Common myeloid progenitor, CD34-positive (primary cell): ENCODE data around the gene C7orf25.

Source experiments
- CTCF ChIA-PET: fragments of 350-600 bp; sonication (Branson Sonifier 250); formaldehyde crosslinking; loops from one replicate; lab custom pipeline; 2021; ENCODE audit warnings: antibody characterized with exemption; lab: Charles Lee
- POLR2A ChIA-PET: fragments of 350-600 bp; sonication (Branson Sonifier 250); formaldehyde crosslinking; loops from one replicate; lab custom pipeline; 2021; ENCODE audit warnings: antibody characterized with exemption; lab: Charles Lee
- DNase-seq, 3 donors: peaks; one replicate each; pipeline versions ENCODE4 v3.0.0 to v3.0.0-alpha.2; 2013
- H3K27ac ChIP-seq, 2 experiments: 1 replicate in 1 of 2; 2 replicates in 1 of 2; pipeline ENCODE4 v1.7.0; 2013; ENCODE audit warnings: inconsistent platforms in 2 of 2, low read length in 2 of 2, mild to moderate bottlenecking in 2 of 2, low read depth in 1 of 2, moderate library complexity in 1 of 2; ENCODE audit not compliant: severe bottlenecking in 2 of 2, insufficient read depth in 1 of 2, poor library complexity in 1 of 2
- H3K27me3 ChIP-seq, 5 experiments: replicated peaks in 2 of 5; 1 replicate in 3 of 5; 2 replicates in 2 of 5; pipeline versions ENCODE4 v1.6.1 to v1.7.0; 2013; ENCODE audit warnings: low read length in 4 of 5, mild to moderate bottlenecking in 2 of 5, moderate library complexity in 2 of 5, inconsistent platforms in 1 of 5; ENCODE audit not compliant: insufficient read depth in 5 of 5, control insufficient read depth in 4 of 5
- H3K36me3 ChIP-seq, 4 experiments: 1 replicate in 2 of 4; 2 replicates in 2 of 4; pipeline versions ENCODE4 v1.6.1 to v1.7.0; 2013; ENCODE audit warnings: low read length in 3 of 4, control low read depth in 1 of 4, mild to moderate bottlenecking in 1 of 4; ENCODE audit not compliant: control insufficient read depth in 4 of 4, insufficient read depth in 4 of 4
- H3K4me1 ChIP-seq, 4 experiments: 1 replicate in 3 of 4; 2 replicates in 1 of 4; pipeline versions ENCODE4 v1.6.1 to v1.7.1; 2013; ENCODE audit warnings: low read length in 3 of 4, mild to moderate bottlenecking in 3 of 4, control low read depth in 1 of 4, inconsistent platforms in 1 of 4, moderate library complexity in 1 of 4; ENCODE audit not compliant: control insufficient read depth in 4 of 4, insufficient read depth in 4 of 4; ENCODE audit errors: control extremely low read depth in 1 of 4
- H3K4me3 ChIP-seq, 7 experiments: 1 replicate in 4 of 7; 2 replicates in 3 of 7; pipeline versions ENCODE4 v1.5.1 to v1.7.0; 2013; ENCODE audit warnings: mild to moderate bottlenecking in 7 of 7, low read length in 6 of 7, moderate library complexity in 6 of 7, inconsistent platforms in 2 of 7, low read depth in 2 of 7, control low read depth in 1 of 7; ENCODE audit not compliant: insufficient read depth in 4 of 7, control insufficient read depth in 1 of 7; ENCODE audit errors: extremely low read depth in 1 of 7
- H3K9me3 ChIP-seq, 5 experiments: 1 replicate in 4 of 5; 2 replicates in 1 of 5; pipeline versions ENCODE4 v1.6.1 to v1.7.1; 2013; ENCODE audit warnings: low read length in 4 of 5, mild to moderate bottlenecking in 2 of 5, inconsistent platforms in 1 of 5, low read depth in 1 of 5, moderate library complexity in 1 of 5; ENCODE audit not compliant: control insufficient read depth in 4 of 5, insufficient read depth in 2 of 5; ENCODE audit errors: control extremely low read depth in 1 of 5
- WGBS: methylation state at CpG from one replicate; pipeline ENCODE4 v1.1.5; 2013; ENCODE audit not compliant: insufficient coverage; 5-methylcytosine and 5-hydroxymethylcytosine counted together

Gene C7orf25

DNA sequence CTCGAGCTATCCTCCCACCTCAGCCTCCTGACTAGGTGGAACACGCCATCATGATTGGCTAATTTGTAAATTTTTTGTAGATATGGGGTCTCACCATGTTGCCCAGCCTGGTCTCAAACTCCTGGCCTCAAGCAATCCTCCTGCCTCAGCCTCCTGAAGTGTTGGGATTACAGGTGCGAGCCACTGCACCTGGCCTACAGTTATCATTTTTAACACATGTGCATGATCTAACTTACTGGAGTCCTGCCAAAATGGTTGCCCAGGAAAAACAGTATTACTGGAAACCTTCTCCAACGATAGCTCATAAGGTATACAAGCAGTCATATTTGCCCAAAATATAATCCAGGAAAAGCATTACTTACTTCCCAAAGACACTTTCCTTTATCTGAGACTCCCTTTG lies 40.5 kb upstream of the C7orf25 start:
- Histone ChIP-seq H3K36me3 (no peaks in the 10 kb centered on the region), H3K9me3 (peaks cover 0 to 3% (median 0%) of the 10 kb centered on the region in 5 experiments), H3K27me3 (no peaks in the 10 kb centered on the region), H3K4me1 (no peaks in the 10 kb centered on the region), H3K27ac (no peak overlapping the region), H3K4me3 (no peak overlapping the region)
- ChIA-PET CTCF (interaction anchor here (1.6 kb wide), 1 partner anchor 9 kb away, joined by 4 read pairs; no protein-coding TSS in a partner anchor), POLR2A (no interaction called here)
- 94% methylated on average over 2 of the region's 4 CpGs for WGBS
- no peak for DNase-seq

DNA sequence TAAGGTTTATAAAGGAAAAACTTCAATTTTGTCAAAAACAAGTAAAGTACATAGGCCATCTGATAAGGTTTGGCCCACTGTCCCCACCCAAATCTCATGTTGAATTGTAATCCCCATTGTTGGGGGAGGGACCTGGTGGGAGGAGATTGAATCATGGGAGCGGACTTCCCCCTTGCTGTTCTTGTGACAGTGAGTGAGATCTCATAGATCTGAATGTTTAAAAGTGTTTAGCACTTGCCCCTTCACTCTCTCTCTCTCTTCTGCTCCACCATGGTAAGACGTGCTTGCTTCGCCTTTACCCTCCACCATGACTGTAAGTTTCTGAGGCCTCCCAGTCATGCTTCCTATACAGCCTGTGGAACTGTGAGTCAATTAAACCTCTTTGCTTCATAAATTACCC lies 38.5 kb upstream of the C7orf25 start:
- Histone ChIP-seq H3K4me3 (no peak overlapping the region), H3K4me1 (peaks cover 0 to 11% (median 8%) of the 10 kb centered on the region in 4 experiments), H3K27me3 (no peaks in the 10 kb centered on the region), H3K9me3 (no peaks in the 10 kb centered on the region), H3K27ac (no peak overlapping the region), H3K36me3 (no peaks in the 10 kb centered on the region)
- no CpG with 5 or more reads among the region's 3 CpGs for WGBS
- POLR2A ChIA-PET, result no interaction called here
- CTCF ChIA-PET, result interaction anchor here (1.6 to 1.7 kb wide), 2 partner anchors 10 kb away, joined by 3 to 4 read pairs; no protein-coding TSS in a partner anchor
- DNase-seq, result no peak

DNA sequence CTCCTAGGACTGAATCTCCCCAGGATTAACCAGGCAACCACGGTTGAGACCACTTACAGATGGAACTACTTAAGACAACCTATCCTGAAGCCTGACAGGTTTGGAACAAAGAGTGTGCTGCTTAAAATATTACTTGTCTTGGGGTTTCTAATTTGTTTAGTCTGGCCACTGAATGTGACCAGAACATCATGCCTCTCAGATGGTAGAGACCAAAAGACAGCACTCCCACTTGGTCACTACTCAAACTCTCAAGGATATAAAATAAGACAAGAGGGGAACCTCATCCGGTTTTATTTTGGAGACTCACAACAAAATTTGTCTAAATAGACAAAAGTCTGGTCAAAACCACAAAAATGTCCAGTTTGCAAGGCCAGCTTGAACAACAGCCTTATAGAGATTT lies 35.7 kb upstream of the C7orf25 start:
- Histone ChIP-seq H3K36me3 (no peaks in the 10 kb centered on the region), H3K9me3 (no peaks in the 10 kb centered on the region), H3K4me1 (peaks cover 0 to 14% (median 8%) of the 10 kb centered on the region in 4 experiments), H3K4me3 (no peak overlapping the region), H3K27me3 (no peaks in the 10 kb centered on the region), H3K27ac (no peak overlapping the region)
- POLR2A ChIA-PET, result no interaction called here
- CTCF ChIA-PET, result interaction anchor here (1.4 to 2.4 kb wide), 2 partner anchors 12 kb away, joined by 5 to 8 read pairs; no protein-coding TSS in a partner anchor
- 100% methylated on average over 2 of the region's 2 CpGs for WGBS
- DNase-seq, result no peak

DNA sequence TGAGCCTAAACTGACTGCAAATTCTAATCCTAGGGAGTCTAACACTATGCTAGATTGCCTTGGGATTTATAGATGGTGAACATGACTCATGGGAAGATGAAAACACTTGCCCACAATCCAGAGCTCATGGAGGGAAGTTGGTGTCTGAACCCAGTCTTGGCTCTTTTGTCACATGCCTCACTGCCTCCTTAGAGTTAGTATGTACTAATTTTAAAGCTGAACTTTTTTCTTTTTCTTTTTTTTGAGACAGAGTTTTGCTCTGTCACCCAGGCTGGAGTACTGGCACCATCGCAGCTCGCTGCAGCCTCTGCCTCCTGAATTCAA lies 34.7 kb upstream of the C7orf25 start:
- H3K9me3 ChIP-seq, result no peaks in the 10 kb centered on the region
- no peak overlapping the region for H3K27ac ChIP-seq
- peaks cover 0 to 14% (median 8%) of the 10 kb centered on the region in 4 experiments for H3K4me1 ChIP-seq
- no peaks in the 10 kb centered on the region for H3K36me3 ChIP-seq
- ChIA-PET CTCF (interaction anchor here (1.4 to 2.4 kb wide), 3 partner anchors 11 to 493 kb away, joined by 4 to 8 read pairs (median 5); no protein-coding TSS in a partner anchor), POLR2A (interaction anchor here (0.7 kb wide), 1 partner anchor 784 kb away, joined by 3 read pairs; no protein-coding TSS in a partner anchor)
- peak in 2 of 3 donors; percentile 15 to 25 for DNase-seq
- 93% methylated on average over 2 of the region's 2 CpGs for WGBS
- H3K4me3 ChIP-seq, result no peak overlapping the region
- no peaks in the 10 kb centered on the region for H3K27me3 ChIP-seq

DNA sequence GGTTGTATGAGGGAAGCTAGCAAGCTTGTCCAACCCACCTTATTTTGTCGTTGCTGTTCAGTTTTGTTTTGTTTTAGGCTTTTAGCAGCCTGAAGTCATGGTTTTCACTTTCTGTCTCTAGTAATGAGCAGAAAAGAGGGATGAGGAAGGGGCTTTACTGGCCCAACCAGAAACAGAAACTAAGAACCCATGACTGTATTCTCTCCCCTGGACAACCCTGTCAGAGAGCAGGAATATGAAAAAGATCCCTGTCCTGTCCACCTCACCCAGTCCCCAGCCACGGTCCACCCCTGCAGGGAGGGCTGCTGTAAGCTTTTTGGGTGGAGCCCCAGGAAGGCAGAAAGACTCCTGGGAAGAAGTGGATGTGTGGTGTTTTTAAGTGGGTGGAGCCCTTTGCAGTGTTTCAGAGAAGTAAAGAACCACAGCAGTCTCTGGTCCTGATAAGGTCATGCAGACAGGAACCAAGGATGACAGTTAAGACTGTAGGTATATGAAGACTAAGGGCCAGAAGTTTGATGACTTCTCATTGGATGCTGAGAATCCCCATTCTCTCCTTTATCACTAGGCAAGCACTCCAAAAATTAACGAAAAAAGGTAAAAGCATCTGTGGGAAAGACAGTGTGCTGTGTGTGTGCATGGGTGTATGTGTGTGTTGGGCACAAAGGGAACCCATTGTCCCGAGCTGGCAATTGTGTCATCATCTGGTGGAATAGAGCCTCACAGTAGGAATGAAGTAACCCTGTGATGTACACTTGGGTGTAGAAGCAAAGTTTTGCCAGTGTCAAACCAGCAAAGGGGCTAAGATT lies 34.2 kb upstream of the C7orf25 start:
- Histone ChIP-seq H3K4me3 (peak overlapping the region in 4 of 7 experiments; percentile 19 to 73 (median 52)), H3K27ac (peak overlapping the region in 1 of 2 experiments; percentile 58), H3K4me1 (peaks cover 0 to 14% (median 8%) of the 10 kb centered on the region in 4 experiments), H3K9me3 (no peaks in the 10 kb centered on the region), H3K36me3 (no peaks in the 10 kb centered on the region), H3K27me3 (no peaks in the 10 kb centered on the region)
- ChIA-PET POLR2A (interaction anchor here (0.9 kb wide), 1 partner anchor 13 kb away, joined by 5 read pairs; no protein-coding TSS in a partner anchor), CTCF (interaction anchor here (1.3 to 2.4 kb wide), 6 partner anchors 9 to 493 kb away, joined by 3 to 8 read pairs (median 4); partner anchors contain the start of genes MRPL32 and PSMA2)
- peak in 2 of 3 donors; percentile 43 to 54 for DNase-seq
- WGBS, result 40% methylated on average over 3 of the region's 4 CpGs

DNA sequence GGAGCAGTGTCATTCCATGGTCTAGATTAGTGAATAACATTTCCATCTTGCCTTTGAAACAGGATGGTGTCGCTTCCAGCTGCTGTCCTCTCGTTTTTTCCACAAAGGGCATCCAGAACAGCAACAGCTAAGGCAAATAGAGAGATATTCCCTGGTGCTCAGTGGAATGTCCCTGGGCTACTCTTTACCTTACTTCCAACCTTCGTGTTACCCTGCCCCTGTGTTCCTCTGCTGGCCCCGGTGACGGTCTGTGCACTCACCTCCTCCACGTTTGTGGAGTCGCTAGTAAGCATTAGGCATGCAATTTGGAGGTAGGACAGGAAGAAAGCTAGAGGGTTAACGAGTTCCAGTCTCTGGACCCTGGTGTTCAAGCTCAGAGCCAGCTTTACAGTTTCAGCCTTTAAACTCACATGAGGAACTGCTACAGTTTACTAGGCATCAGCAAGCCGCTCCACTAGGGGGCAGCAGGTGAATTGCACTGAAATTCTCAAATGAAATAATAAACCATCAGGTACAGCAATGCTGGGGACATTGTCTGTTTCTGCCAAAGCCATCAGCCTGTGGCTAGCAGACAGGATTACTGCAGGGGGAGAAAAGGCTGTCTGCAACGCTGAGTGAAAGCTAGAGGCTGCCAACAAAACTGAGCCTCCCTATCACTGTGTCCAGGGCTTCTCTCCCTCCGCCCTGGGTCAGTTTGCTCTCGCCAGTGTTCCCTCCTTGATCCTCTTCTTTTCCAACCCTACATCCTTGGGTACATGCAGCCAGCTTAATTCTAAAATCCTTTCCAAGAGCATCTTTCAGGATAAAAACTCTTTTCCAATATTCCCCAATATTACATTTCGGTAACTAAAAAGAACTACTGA lies 29.3 kb upstream of the C7orf25 start:
- H3K9me3 ChIP-seq, result no peaks in the 10 kb centered on the region
- H3K4me3 ChIP-seq, result no peak overlapping the region
- peaks cover 0 to 10% (median 7%) of the 10 kb centered on the region in 4 experiments for H3K4me1 ChIP-seq
- peaks cover 12 to 27% (median 16%) of the 10 kb centered on the region in 4 experiments for H3K36me3 ChIP-seq
- CTCF ChIA-PET, result interaction anchor here (0.6 to 2.6 kb wide), 14 partner anchors 9 to 503 kb away, joined by 3 to 17 read pairs (median 5); partner anchors contain the start of genes MRPL32 and PSMA2
- no peak overlapping the region for H3K27ac ChIP-seq
- POLR2A ChIA-PET, result no interaction called here
- 67% methylated on average over 12 of the region's 13 CpGs for WGBS
- peak; percentile 70 to 86 (median 80) for DNase-seq
- no peaks in the 10 kb centered on the region for H3K27me3 ChIP-seq
